Keratinocyte (primary cell): Measurements from ENCODE around the gene RPS16. TPM values are rescaled to one million over a fixed set of nuclear protein-coding genes. Genes with fewer than 3 reads are reported as not detected.

Experiments
- DNase-seq: peaks from one replicate; pipeline ENCODE4 v3.0.0-alpha.2; 2011; ENCODE audit warnings: low read depth, missing footprints, low spot score
- FAIRE-seq: peaks from 2 replicates; lab custom pipeline; 2011; peaks lifted over from hg19 to GRCh38; lab: Jason Lieb, UNC
- H2AFZ ChIP-seq: 2 replicates; pipeline ENCODE4 v1.6.0; 2012; ENCODE audit warnings: low read length, control low read depth, inconsistent platforms; ENCODE audit not compliant: control insufficient read depth
- H3K27ac ChIP-seq: 2 replicates; pipeline ENCODE4 v1.5.1; 2011; ENCODE audit warnings: low read length; ENCODE audit not compliant: control insufficient read depth, insufficient read depth
- H3K27me3 ChIP-seq: 3 replicates; pipeline ENCODE4 v1.6.0; 2011; ENCODE audit warnings: low read length; ENCODE audit not compliant: control insufficient read depth, insufficient read depth; ENCODE audit errors: extremely low read depth
- H3K36me3 ChIP-seq, 2 experiments: 2 replicates in 1 of 2; 3 replicates in 1 of 2; pipeline ENCODE4 v1.5.1; 2011; ENCODE audit warnings: low read length in 2 of 2, mild to moderate bottlenecking in 1 of 2; ENCODE audit not compliant: control insufficient read depth in 2 of 2, insufficient read depth in 2 of 2; ENCODE audit errors: extremely low read depth in 1 of 2
- H3K4me1 ChIP-seq: 3 replicates; pipeline ENCODE4 v1.5.1; 2011; ENCODE audit warnings: low read length; ENCODE audit not compliant: control insufficient read depth, insufficient read depth; ENCODE audit errors: extremely low read depth
- H3K4me2 ChIP-seq: 3 replicates; pipeline ENCODE4 v1.6.0; 2011; ENCODE audit warnings: low read depth, low read length; ENCODE audit not compliant: control insufficient read depth, insufficient read depth; ENCODE audit errors: extremely low read depth
- H3K4me3 ChIP-seq, 3 experiments: fragments of 200-600 bp in 1 of 3; sonication (generic) in 1 of 3; 2 replicates in 2 of 3; 3 replicates in 1 of 3; pipeline ENCODE4 v1.5.1; 2011 to 2016; ENCODE audit warnings: low read length in 3 of 3, mild to moderate bottlenecking in 3 of 3, control low read depth in 2 of 3, inconsistent platforms in 1 of 3, low read depth in 1 of 3, mixed read lengths in 1 of 3, mixed run types in 1 of 3, moderate library complexity in 1 of 3; ENCODE audit not compliant: control insufficient read depth in 2 of 3, insufficient read depth in 2 of 3; ENCODE audit errors: extremely low read depth in 1 of 3
- H3K79me2 ChIP-seq: 2 replicates; pipeline ENCODE4 v1.6.0; 2012; ENCODE audit warnings: low read length; ENCODE audit not compliant: control insufficient read depth, insufficient read depth
- H3K9ac ChIP-seq: 3 replicates; pipeline ENCODE4 v1.6.0; 2011; ENCODE audit warnings: low read length; ENCODE audit not compliant: control insufficient read depth, insufficient read depth; ENCODE audit errors: extremely low read depth
- H3K9me1 ChIP-seq: 3 replicates; pipeline ENCODE4 v1.6.0; 2011; ENCODE audit warnings: low read length; ENCODE audit not compliant: control insufficient read depth, insufficient read depth; ENCODE audit errors: extremely low read depth
- H3K9me3 ChIP-seq: 2 replicates; pipeline ENCODE4 v1.5.1; 2012; ENCODE audit warnings: low read depth, low read length; ENCODE audit not compliant: control insufficient read depth
- H4K20me1 ChIP-seq: 3 replicates; pipeline ENCODE4 v1.6.0; 2011; ENCODE audit warnings: low read length; ENCODE audit not compliant: control insufficient read depth, insufficient read depth; ENCODE audit errors: extremely low read depth
- CTCF ChIP-seq, 3 experiments: IDR thresholded peaks in 1 of 3; conservative IDR thresholded peaks in 1 of 3; optimal IDR thresholded peaks in 1 of 3; 2 replicates in 2 of 3; 3 replicates in 1 of 3; pipeline versions ENCODE3 to v1.5.1; 2011; ENCODE audit warnings: low read length in 3 of 3, mild to moderate bottlenecking in 3 of 3, moderate library complexity in 2 of 3, control low read depth in 1 of 3, inconsistent platforms in 1 of 3; ENCODE audit not compliant: insufficient read depth in 2 of 3; ENCODE audit errors: extremely low read depth in 1 of 3
- EZH2 ChIP-seq: IDR thresholded peaks from one replicate; pipeline ENCODE4 v1.6.1; 2012; ENCODE audit warnings: inconsistent platforms, mild to moderate bottlenecking, low read length, moderate library complexity
- dilution Hi-C: fragments of 300-500 bp; cut with MboI; formaldehyde crosslinking; loops from one replicate; pipeline ENCODE4 v1.7.0; 2020; ENCODE audit warnings: low sequenced_read_pairs; ENCODE audit not compliant: extremely low pct_ligation_motif_present
- polyA plus RNA-seq, 5 experiments: library from polyadenylated mRNA; depleted of rRNA in 3 of 5; stranded (reverse) in 3 of 5; stranded (forward) in 1 of 5; unstranded in 1 of 5; fragments of >200 nt; gene quantifications; 1 replicate in 1 of 5; 2 replicates in 3 of 5; 3 replicates in 1 of 5; pipeline versions ENCODE4 v1.2.1 to v1.2.3, GENCODE V29; 2011 to 2012; ENCODE audit warnings: missing spikeins in 2 of 5, low read depth in 1 of 5, low replicate concordance in 1 of 5

RPS16 gene
- polyA plus RNA-seq, 1 donor (not counting 4 experiments of a cell fraction or from before 2014, with no cell fraction given) = 1,323 TPM

GRCh38 chr19:39425744-39426143 is 10.0 kb downstream of the RPS16 start:
- Histone ChIP-seq H3K4me2 (no peak overlapping the region), H3K27ac (no peak overlapping the region), H3K4me1 (no peaks in the 10 kb centered on the region), H2AFZ (no peak overlapping the region), H3K4me3 (no peak overlapping the region), H3K27me3 (no peaks in the 10 kb centered on the region), H3K9me3 (no peaks in the 10 kb centered on the region), H3K36me3 (peaks cover 0 to 3% of the 10 kb centered on the region in 2 experiments), H3K9me1 (no peaks in the 10 kb centered on the region), H4K20me1 (no peaks in the 10 kb centered on the region), H3K79me2 (no peaks in the 10 kb centered on the region), H3K9ac (no peak overlapping the region)
- TF ChIP-seq CTCF (optimal IDR thresholded peaks at IDR 0.05 in 1 of 3, IDR thresholded peaks at IDR 0.05 in 1 of 3, conservative IDR thresholded peaks at IDR 0.05 in 1 of 3; ENCODE audit: extremely low read depth in 1 of 3, insufficient read depth in 2 of 3, low read length in 3 of 3) (no peak), EZH2 (no peak)
- dilution Hi-C loops = no loop called here
- FAIRE-seq (no peak), DNase-seq (no peak)

DNA sequence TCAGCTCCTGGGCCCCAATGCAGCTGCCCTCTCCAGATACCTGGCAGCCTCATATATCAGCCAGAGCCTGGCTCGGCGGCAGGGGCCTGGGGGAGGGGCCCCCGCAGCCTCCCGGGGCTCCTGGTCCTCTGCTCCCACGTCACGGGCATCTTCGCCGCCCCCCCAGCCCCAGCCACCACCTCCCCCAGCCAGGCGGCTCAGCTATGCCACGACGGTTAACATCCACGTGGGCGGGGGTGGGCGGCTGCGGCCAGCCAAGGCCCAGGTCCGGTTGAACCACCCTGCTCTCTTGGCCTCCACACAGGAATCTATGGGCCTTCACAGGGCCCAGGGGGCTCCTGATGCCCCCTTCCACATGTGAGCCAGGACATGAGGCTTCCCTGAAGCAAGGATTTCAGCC is 10.8 kb downstream of the RPS16 start:
- FAIRE-seq (no peak), DNase-seq (no peak)
- dilution Hi-C loops = no loop called here
- Histone ChIP-seq H3K4me2 (no peak overlapping the region), H3K27ac (no peak overlapping the region), H3K9me3 (no peaks in the 10 kb centered on the region), H3K9ac (no peak overlapping the region), H3K27me3 (no peaks in the 10 kb centered on the region), H4K20me1 (no peaks in the 10 kb centered on the region), H3K79me2 (no peaks in the 10 kb centered on the region), H3K4me1 (no peaks in the 10 kb centered on the region), H3K4me3 (no peak overlapping the region), H3K36me3 (peaks cover 0 to 3% of the 10 kb centered on the region in 2 experiments), H2AFZ (no peak overlapping the region), H3K9me1 (no peaks in the 10 kb centered on the region)
- TF ChIP-seq CTCF (optimal IDR thresholded peaks at IDR 0.05 in 1 of 3, IDR thresholded peaks at IDR 0.05 in 1 of 3, conservative IDR thresholded peaks at IDR 0.05 in 1 of 3; ENCODE audit: extremely low read depth in 1 of 3, insufficient read depth in 2 of 3, low read length in 3 of 3) = no peak
- TF ChIP-seq EZH2 = no peak
